ENCODE data around the gene SNX9.

SNX9 gene

DNA sequence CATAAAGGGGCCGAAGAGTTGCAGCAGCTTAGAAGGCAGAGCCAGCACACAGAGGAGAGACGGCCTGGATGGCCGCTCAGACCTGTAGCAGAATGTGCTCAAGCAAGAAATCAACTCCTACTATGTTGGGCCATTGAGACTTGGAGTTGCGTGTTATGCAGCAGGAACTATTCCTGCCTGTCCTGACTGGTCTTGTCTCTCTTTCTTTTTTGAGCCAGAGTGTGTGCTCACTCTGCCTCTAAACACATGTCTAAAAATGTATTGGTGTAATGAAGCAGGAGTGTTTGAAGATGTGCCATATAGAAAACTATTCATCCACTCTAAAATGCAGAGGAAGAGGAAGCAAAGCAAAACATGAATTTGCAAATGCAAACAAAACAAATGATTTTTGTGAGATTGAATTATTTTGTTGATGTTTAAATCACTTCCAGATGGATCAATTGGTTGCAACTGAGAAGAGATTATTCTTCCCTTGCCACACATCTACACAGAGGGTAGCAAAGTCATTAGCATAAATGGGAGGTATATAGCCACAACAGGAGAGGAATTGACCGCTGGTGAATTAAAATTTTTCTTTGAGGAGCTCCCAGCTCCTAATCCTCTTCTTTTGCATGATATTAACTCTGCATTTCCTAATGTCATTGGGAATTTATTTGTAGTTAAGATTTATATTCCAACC lies 138.2 kb downstream of the SNX9 start:
- 90% methylated on average over 4 of the region's 5 CpGs for WGBS
- Histone ChIP-seq H3K4me3 (ENCODE audit: insufficient read depth in 1 of 2, low read depth in 1 of 2, low read length in 2 of 2) (peak overlapping the region in 1 of 2 experiments; percentile 14), H3K23ac (ENCODE audit: low read length in 2 of 2) (no peak overlapping the region), H3K79me1 (replicated peaks; ENCODE audit: low read length, poor library complexity, severe bottlenecking) (no peaks in the 10 kb centered on the region), H4K91ac (ENCODE audit: low read length) (no peak overlapping the region), H3K4me1 (ENCODE audit: control insufficient read depth, insufficient read depth, low read depth, low read length) (peaks cover 2% of the 10 kb centered on the region), H3K18ac (ENCODE audit: low read depth in 1 of 2, low read length in 2 of 2) (no peak overlapping the region), H3K36me3 (ENCODE audit: control insufficient read depth in 1 of 2, insufficient read depth in 2 of 2, low read depth in 1 of 2, low read length in 2 of 2) (no peaks in the 10 kb centered on the region), H3K14ac (ENCODE audit: low read length in 2 of 2) (no peak overlapping the region), H2BK5ac (ENCODE audit: low read depth, low read length, poor library complexity, severe bottlenecking) (no peak overlapping the region), H3K9me3 (ENCODE audit: control insufficient read depth, low read length) (peaks cover 28% of the 10 kb centered on the region), H2BK15ac (ENCODE audit: low read depth, poor library complexity, severe bottlenecking) (no peak overlapping the region), H2AK5ac (ENCODE audit: low read length, severe bottlenecking) (no peak overlapping the region), H3K4ac (ENCODE audit: low read depth in 1 of 2, low read length in 2 of 2) (no peak overlapping the region), H3K9ac (ENCODE audit: low read length) (no peak overlapping the region), H3K4me2 (ENCODE audit: low read length, poor library complexity, severe bottlenecking) (no peak overlapping the region), H2BK120ac (ENCODE audit: low read depth, low read length) (no peak overlapping the region), H4K8ac (ENCODE audit: low read length) (no peak overlapping the region), H2BK12ac (ENCODE audit: low read length in 2 of 2) (peak overlapping the region in 1 of 2 experiments; percentile 42), H3K27me3 (ENCODE audit: control insufficient read depth in 1 of 2, insufficient read depth in 1 of 2, low read length in 2 of 2) (no peaks in the 10 kb centered on the region), H3K27ac (ENCODE audit: low read length, poor library complexity, severe bottlenecking) (no peak overlapping the region), H2AFZ (ENCODE audit: low read depth, low read length) (no peak overlapping the region)
- DNase-seq = no peak

DNA sequence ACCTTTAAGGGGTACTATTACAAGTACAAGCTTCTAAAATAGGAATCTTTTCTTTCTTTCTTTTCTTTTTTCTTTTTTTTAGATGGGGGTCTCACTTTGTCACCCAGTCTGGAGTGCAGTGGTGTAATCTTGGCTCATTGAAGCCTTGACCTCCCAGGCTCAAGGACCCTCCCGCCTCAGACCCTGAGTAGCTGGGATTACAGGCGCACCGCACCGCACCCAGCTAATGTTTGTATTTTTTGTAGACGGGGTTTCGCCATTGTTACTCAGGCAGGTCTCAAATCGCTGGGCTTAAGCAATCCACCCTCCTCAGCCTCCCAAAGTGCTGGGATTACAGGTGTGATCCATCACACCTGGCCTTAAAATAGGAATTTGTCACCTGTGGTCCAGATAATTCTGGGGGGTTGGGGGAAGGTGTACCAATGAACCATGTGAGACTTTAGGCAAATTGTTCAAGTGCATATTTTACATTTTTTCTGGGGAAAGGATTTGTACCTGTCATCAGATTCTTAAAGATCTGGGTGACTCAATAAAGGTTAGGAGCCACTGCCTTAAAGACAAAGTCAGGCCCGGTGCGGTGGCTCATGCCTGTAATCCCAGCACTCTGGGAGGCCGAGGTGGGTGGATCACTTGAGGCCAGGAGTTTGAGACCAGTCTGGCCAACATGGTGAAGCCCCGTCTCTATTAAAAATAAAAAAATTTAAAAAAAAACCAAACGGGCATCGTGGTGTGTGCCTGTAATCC lies 139.0 kb downstream of the SNX9 start:
- WGBS = 95% methylated on average over 7 of the region's 13 CpGs
- DNase-seq = no peak

DNA sequence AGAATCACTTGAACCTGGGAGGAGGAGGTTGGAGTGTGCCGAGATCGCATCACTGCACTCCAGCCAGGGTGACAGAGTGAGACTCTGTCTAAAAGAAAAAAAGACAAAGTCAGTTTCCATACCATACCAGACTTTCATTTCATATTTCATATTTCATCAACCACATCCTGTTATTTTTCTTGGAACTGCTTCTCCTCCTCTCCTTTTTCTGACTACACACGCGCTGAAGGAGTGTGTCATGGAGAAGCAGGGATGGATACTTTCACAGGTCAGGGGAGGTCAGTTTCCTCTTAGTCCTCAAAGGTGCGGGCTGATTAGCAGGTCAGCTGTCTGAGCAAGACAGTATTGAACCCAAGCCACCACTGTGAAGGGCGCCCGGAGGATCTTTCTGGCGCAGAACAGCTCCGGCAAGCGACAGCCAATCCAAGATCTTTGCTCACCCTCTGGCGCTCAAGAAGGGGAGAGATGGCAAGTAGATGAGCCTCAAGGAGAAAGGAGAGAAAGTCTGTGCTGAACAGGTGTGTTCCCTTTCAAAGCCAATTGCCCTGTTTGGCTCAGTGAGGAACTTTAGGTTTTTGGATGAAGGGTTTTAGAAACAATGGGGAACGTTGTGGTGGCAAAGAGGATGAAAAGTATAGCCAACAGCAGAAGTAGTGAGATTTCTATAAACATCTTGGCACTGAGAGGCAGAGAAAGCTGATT lies 139.7 kb downstream of the SNX9 start:
- no peaks in the 10 kb centered on the region for H3K27me3 ChIP-seq (ENCODE audit: control insufficient read depth in 1 of 2, insufficient read depth in 1 of 2, low read length in 2 of 2)
- no peak overlapping the region for H3K4me2 ChIP-seq (ENCODE audit: low read length, poor library complexity, severe bottlenecking)
- no peak overlapping the region for H3K27ac ChIP-seq (ENCODE audit: low read length, poor library complexity, severe bottlenecking)
- H3K14ac ChIP-seq (ENCODE audit: low read length in 2 of 2) = no peak overlapping the region
- H2BK120ac ChIP-seq (ENCODE audit: low read depth, low read length) = no peak overlapping the region
- no peak overlapping the region for H3K18ac ChIP-seq (ENCODE audit: low read depth in 1 of 2, low read length in 2 of 2)
- H4K91ac ChIP-seq (ENCODE audit: low read length) = no peak overlapping the region
- H3K9me3 ChIP-seq (ENCODE audit: control insufficient read depth, low read length) = peaks cover 24% of the 10 kb centered on the region
- no peak overlapping the region for H3K23ac ChIP-seq (ENCODE audit: low read length in 2 of 2)
- no peaks in the 10 kb centered on the region for H3K36me3 ChIP-seq (ENCODE audit: control insufficient read depth in 1 of 2, insufficient read depth in 2 of 2, low read depth in 1 of 2, low read length in 2 of 2)
- H2BK5ac ChIP-seq (ENCODE audit: low read depth, low read length, poor library complexity, severe bottlenecking) = no peak overlapping the region
- H2BK12ac ChIP-seq (ENCODE audit: low read length in 2 of 2) = no peak overlapping the region
- 96% methylated on average over 11 of the region's 12 CpGs for WGBS
- H3K4me1 ChIP-seq (ENCODE audit: control insufficient read depth, insufficient read depth, low read depth, low read length) = peaks cover 2% of the 10 kb centered on the region
- DNase-seq = no peak
- H3K4me3 ChIP-seq (ENCODE audit: insufficient read depth in 1 of 2, low read depth in 1 of 2, low read length in 2 of 2) = no peak overlapping the region
- H3K9ac ChIP-seq (ENCODE audit: low read length) = no peak overlapping the region
- H3K79me1 ChIP-seq (replicated peaks; ENCODE audit: low read length, poor library complexity, severe bottlenecking) = no peaks in the 10 kb centered on the region
- peak overlapping the region; percentile 42 for H2AFZ ChIP-seq (ENCODE audit: low read depth, low read length)
- no peak overlapping the region for H4K8ac ChIP-seq (ENCODE audit: low read length)
- no peak overlapping the region for H2AK5ac ChIP-seq (ENCODE audit: low read length, severe bottlenecking)
- no peak overlapping the region for H3K4ac ChIP-seq (ENCODE audit: low read depth in 1 of 2, low read length in 2 of 2)
- H2BK15ac ChIP-seq (ENCODE audit: low read depth, poor library complexity, severe bottlenecking) = no peak overlapping the region

More for the DNA sequence above, 139.0 kb downstream of the SNX9 start:
- no peak overlapping the region for H2BK5ac ChIP-seq (ENCODE audit: low read depth, low read length, poor library complexity, severe bottlenecking)
- peaks cover 28% of the 10 kb centered on the region for H3K9me3 ChIP-seq (ENCODE audit: control insufficient read depth, low read length)
- H3K4me2 ChIP-seq (ENCODE audit: low read length, poor library complexity, severe bottlenecking) = no peak overlapping the region
- no peaks in the 10 kb centered on the region for H3K27me3 ChIP-seq (ENCODE audit: control insufficient read depth in 1 of 2, insufficient read depth in 1 of 2, low read length in 2 of 2)
- H4K91ac ChIP-seq (ENCODE audit: low read length) = no peak overlapping the region
- H2AK5ac ChIP-seq (ENCODE audit: low read length, severe bottlenecking) = no peak overlapping the region
- no peak overlapping the region for H3K27ac ChIP-seq (ENCODE audit: low read length, poor library complexity, severe bottlenecking)
- no peak overlapping the region for H4K8ac ChIP-seq (ENCODE audit: low read length)
- no peak overlapping the region for H2BK15ac ChIP-seq (ENCODE audit: low read depth, poor library complexity, severe bottlenecking)
- H2BK120ac ChIP-seq (ENCODE audit: low read depth, low read length) = no peak overlapping the region
- H3K36me3 ChIP-seq (ENCODE audit: control insufficient read depth in 1 of 2, insufficient read depth in 2 of 2, low read depth in 1 of 2, low read length in 2 of 2) = no peaks in the 10 kb centered on the region
- no peak overlapping the region for H2AFZ ChIP-seq (ENCODE audit: low read depth, low read length)
- H3K4me3 ChIP-seq (ENCODE audit: insufficient read depth in 1 of 2, low read depth in 1 of 2, low read length in 2 of 2) = no peak overlapping the region
- no peak overlapping the region for H3K9ac ChIP-seq (ENCODE audit: low read length)
- H3K79me1 ChIP-seq (replicated peaks; ENCODE audit: low read length, poor library complexity, severe bottlenecking) = no peaks in the 10 kb centered on the region
- peaks cover 2% of the 10 kb centered on the region for H3K4me1 ChIP-seq (ENCODE audit: control insufficient read depth, insufficient read depth, low read depth, low read length)
- no peak overlapping the region for H3K14ac ChIP-seq (ENCODE audit: low read length in 2 of 2)
- no peak overlapping the region for H3K4ac ChIP-seq (ENCODE audit: low read depth in 1 of 2, low read length in 2 of 2)
- no peak overlapping the region for H3K23ac ChIP-seq (ENCODE audit: low read length in 2 of 2)
- no peak overlapping the region for H2BK12ac ChIP-seq (ENCODE audit: low read length in 2 of 2)
- H3K18ac ChIP-seq (ENCODE audit: low read depth in 1 of 2, low read length in 2 of 2) = no peak overlapping the region

DNA sequence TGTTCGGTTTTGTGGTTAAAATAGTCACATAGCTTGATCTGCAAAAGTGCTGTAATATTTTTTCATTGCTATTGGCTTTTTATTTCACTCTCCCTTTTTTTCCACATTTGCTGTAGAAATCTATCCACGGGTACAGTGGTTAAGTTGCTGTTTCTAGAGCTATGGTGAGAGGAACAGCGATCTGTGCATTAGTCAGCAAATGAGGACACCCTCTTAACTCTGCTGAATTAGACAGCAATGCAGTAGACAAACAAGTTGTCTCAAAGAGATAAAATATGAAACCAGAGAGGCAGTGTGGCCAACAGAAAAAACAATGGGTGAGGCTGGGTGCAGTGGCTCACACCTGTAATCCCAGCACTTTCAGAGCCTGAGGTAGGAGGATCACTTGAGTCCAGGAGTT lies 141.1 kb downstream of the SNX9 start:
- Histone ChIP-seq H3K79me1 (replicated peaks; ENCODE audit: low read length, poor library complexity, severe bottlenecking) (no peaks in the 10 kb centered on the region), H3K9ac (ENCODE audit: low read length) (no peak overlapping the region), H3K4me3 (ENCODE audit: insufficient read depth in 1 of 2, low read depth in 1 of 2, low read length in 2 of 2) (no peak overlapping the region), H3K14ac (ENCODE audit: low read length in 2 of 2) (no peak overlapping the region), H4K91ac (ENCODE audit: low read length) (no peak overlapping the region), H3K4me1 (ENCODE audit: control insufficient read depth, insufficient read depth, low read depth, low read length) (peaks cover 5% of the 10 kb centered on the region), H2BK12ac (ENCODE audit: low read length in 2 of 2) (no peak overlapping the region), H3K4ac (ENCODE audit: low read depth in 1 of 2, low read length in 2 of 2) (no peak overlapping the region), H2BK5ac (ENCODE audit: low read depth, low read length, poor library complexity, severe bottlenecking) (no peak overlapping the region), H2BK120ac (ENCODE audit: low read depth, low read length) (no peak overlapping the region), H3K4me2 (ENCODE audit: low read length, poor library complexity, severe bottlenecking) (no peak overlapping the region), H2BK15ac (ENCODE audit: low read depth, poor library complexity, severe bottlenecking) (no peak overlapping the region), H2AK5ac (ENCODE audit: low read length, severe bottlenecking) (no peak overlapping the region), H3K9me3 (ENCODE audit: control insufficient read depth, low read length) (peaks cover 12% of the 10 kb centered on the region), H3K36me3 (ENCODE audit: control insufficient read depth in 1 of 2, insufficient read depth in 2 of 2, low read depth in 1 of 2, low read length in 2 of 2) (no peaks in the 10 kb centered on the region), H3K27ac (ENCODE audit: low read length, poor library complexity, severe bottlenecking) (no peak overlapping the region), H3K23ac (ENCODE audit: low read length in 2 of 2) (no peak overlapping the region), H2AFZ (ENCODE audit: low read depth, low read length) (no peak overlapping the region), H3K18ac (ENCODE audit: low read depth in 1 of 2, low read length in 2 of 2) (no peak overlapping the region), H3K27me3 (ENCODE audit: control insufficient read depth in 1 of 2, insufficient read depth in 1 of 2, low read length in 2 of 2) (no peaks in the 10 kb centered on the region), H4K8ac (ENCODE audit: low read length) (no peak overlapping the region)
- DNase-seq = no peak
- 92% methylated on average over 2 of the region's 3 CpGs for WGBS
